Adrenal gland (tissue), 12 donors: ENCODE results near the gene KCTD1. TPM values are rescaled to one million over a fixed set of nuclear protein-coding genes. Genes with fewer than 3 reads are reported as not detected.

Experiments
- DNase-seq, 7 donors: peaks; one replicate each; pipeline ENCODE4 v3.0.0-alpha.2; 2019 to 2020
- H3K27ac ChIP-seq, 5 donors: fragments of 200-600 bp; sonication (generic) in 4 of 5; 1 replicate in 3 of 5; 2 replicates in 2 of 5; pipeline versions ENCODE4 v1.5.1 to v1.8.0; 2016 to 2020; ENCODE audit warnings: mild to moderate bottlenecking in 1 of 5
- H3K27me3 ChIP-seq: fragments of 200-600 bp; 2 replicates; pipeline ENCODE4 v1.8.0; 2021
- H3K36me3 ChIP-seq, 2 donors: fragments of 200-600 bp; replicated peaks in 1 of 2; 1 replicate in 1 of 2; 2 replicates in 1 of 2; pipeline versions ENCODE4 v1.5.1 to v1.8.0; 2018 to 2022
- H3K4me1 ChIP-seq, 2 donors: fragments of 200-600 bp; replicated peaks in 1 of 2; 1 replicate in 1 of 2; 2 replicates in 1 of 2; pipeline versions ENCODE4 v1.5.1 to v1.8.0; 2018 to 2021
- H3K4me3 ChIP-seq, 4 donors: fragments of 200-600 bp; sonication (generic) in 3 of 4; one replicate each; pipeline ENCODE4 v1.5.1; 2016 to 2018
- H3K9me3 ChIP-seq, 3 donors: fragments of 200-600 bp; sonication (generic) in 1 of 3; replicated peaks in 1 of 3; 1 replicate in 2 of 3; 2 replicates in 1 of 3; pipeline versions ENCODE4 v1.5.1 to v1.8.0; 2016 to 2021
- CTCF ChIP-seq, 6 experiments: fragments of 450-650 bp in 4 of 6; fragments of 200-600 bp in 2 of 6; sonication (generic) in 1 of 6; IDR thresholded peaks; 1 replicate in 5 of 6; 2 replicates in 1 of 6; pipeline versions ENCODE4 v1.5.1 to v1.8.0; 2016 to 2021; ENCODE audit warnings: antibody characterized with exemption in 6 of 6, mild to moderate bottlenecking in 2 of 6, moderate library complexity in 1 of 6
- POLR2A ChIP-seq, 2 donors: fragments of 450-650 bp; IDR thresholded peaks; one replicate each; pipeline ENCODE4 v1.6.1; 2017; ENCODE audit warnings: antibody characterized with exemption in 2 of 2, mild to moderate bottlenecking in 2 of 2, moderate library complexity in 1 of 2
- WGBS, 4 donors: extraction: QIAGEN DNeasy Blood & Tissue Kit in 2 of 4; methylation state at CpG; one replicate each; pipeline versions ENCODE4 v1.1.5 to v1.1.7; 2013 to 2017; 5-methylcytosine and 5-hydroxymethylcytosine counted together
- intact Hi-C, 2 donors: fragments of 100-400 bp; cut with DNase I; formaldehyde crosslinking; loops; one replicate each; pipeline versions ENCODE4 v1.14.1 to v1.15.0; 2022 to 2023
- polyA plus RNA-seq, 3 donors: library from polyadenylated mRNA; stranded (reverse); fragments of 200-250 nt in 2 of 3; fragments of 350-450 nt in 1 of 3; fragmentation: Illumina TruSeq in 1 of 3; extraction: RNeasy Lipid Tissue Mini Kit (QIAGEN cat#74804) in 1 of 3; gene quantifications; one replicate each; pipeline ENCODE4 v1.2.3, GENCODE V29; 2013 to 2014
- total RNA-seq, 9 donors: library from RNA; depleted of rRNA in 4 of 9; stranded (reverse); fragments of >200 nt in 4 of 9; fragments of 120-200 nt in 1 of 9; fragmentation: NEBNext Ultra II Directional in 1 of 9; extraction: Animal tissue kit (Norgen Biotek cat#: 25700) in 1 of 9; gene quantifications; one replicate each; pipeline versions ENCODE4 v1.1.0 to v1.2.4, GENCODE V29; 2013 to 2023
- donor health status: healthy with polysubstance abuse.
- donor health status: Bipolar disorder and iron deficiency.
- donor health status: DM: yes; HTN: yes; CAD: no.
- donor health status: DM: no; HTN: no; CAD: no.
- donor health status: DM: no; HTN: no; CAD: no.
- donor health status: DM: yes; HTN: yes; CAD: no.

KCTD1 gene
- total and polyA plus RNA-seq, 12 donors = 9.8 to 44.8 (median 30.8) TPM

GRCh38 chr18:26545335-26546123, 2.8 kb downstream of the KCTD1 start:
- Histone ChIP-seq H3K4me1 (peaks cover 5 to 53% of the 10 kb centered on the region in 2 donors), H3K27me3 (no peaks in the 10 kb centered on the region), H3K27ac (peak overlapping the region in 1 of 5 donors; percentile 37), H3K36me3 (no peaks in the 10 kb centered on the region), H3K4me3 (peak overlapping the region in 1 of 4 donors; percentile 21), H3K9me3 (no peaks in the 10 kb centered on the region)
- 37 to 46% (median 40%) methylated on average over 6 to 7 of the region's 7 CpGs for WGBS, 4 donors
- intact Hi-C loops = loop anchor here in 1 of 2 donors (10.0 kb wide), 1 partner anchor 141 kb away; no protein-coding TSS in a partner anchor
- no peak for DNase-seq
- TF ChIP-seq CTCF (IDR thresholded peaks at IDR 0.05) = no peak
- TF ChIP-seq POLR2A (IDR thresholded peaks at IDR 0.05) = no peak

- H3K36me3 ChIP-seq = no peaks in the 10 kb centered on the region
- WGBS, 4 donors = 66 to 86% (median 79%) methylated on average over 4 of the region's 4 CpGs
- no peaks in the 10 kb centered on the region for H3K9me3 ChIP-seq
- no peaks in the 10 kb centered on the region for H3K27me3 ChIP-seq
- TF ChIP-seq POLR2A (IDR thresholded peaks at IDR 0.05) (no peak), CTCF (IDR thresholded peaks at IDR 0.05) (no peak)
- intact Hi-C loops = loop anchor here in 1 of 2 donors (10.0 kb wide), 1 partner anchor 140 kb away; no protein-coding TSS in a partner anchor
- H3K4me1 ChIP-seq = peaks cover 8 to 64% of the 10 kb centered on the region in 2 donors
- no peak for DNase-seq
- no peak overlapping the region for H3K27ac ChIP-seq
- H3K4me3 ChIP-seq = peak overlapping the region in 1 of 4 donors; percentile 23
Observed at GRCh38 chr18:26544451-26544850, 3.9 kb downstream of the KCTD1 start.

GRCh38 chr18:26543373-26543772, 5.0 kb downstream of the KCTD1 start:
- no peak for TF ChIP-seq POLR2A (IDR thresholded peaks at IDR 0.05)
- TF ChIP-seq CTCF (IDR thresholded peaks at IDR 0.05) = no peak
- 50 to 71% (median 61%) methylated on average over 1 of the region's 1 CpG for WGBS, 4 donors
- no peaks in the 10 kb centered on the region for H3K27me3 ChIP-seq
- no peak for DNase-seq
- no peaks in the 10 kb centered on the region for H3K36me3 ChIP-seq
- H3K4me3 ChIP-seq = no peak overlapping the region
- H3K27ac ChIP-seq = no peak overlapping the region
- peaks cover 8 to 64% of the 10 kb centered on the region in 2 donors for H3K4me1 ChIP-seq
- H3K9me3 ChIP-seq = no peaks in the 10 kb centered on the region
- intact Hi-C loops = loop anchor here in 1 of 2 donors (10.0 kb wide), 1 partner anchor 139 kb away; no protein-coding TSS in a partner anchor

GRCh38 chr18:26540043-26540628, 8.2 kb downstream of the KCTD1 start:
- Histone ChIP-seq H3K9me3 (no peaks in the 10 kb centered on the region), H3K36me3 (no peaks in the 10 kb centered on the region), H3K27ac (peak overlapping the region in 1 of 5 donors; percentile 19), H3K4me1 (peaks cover 8 to 47% of the 10 kb centered on the region in 2 donors), H3K4me3 (no peak overlapping the region), H3K27me3 (no peaks in the 10 kb centered on the region)
- TF ChIP-seq CTCF (IDR thresholded peaks at IDR 0.05) (no peak), POLR2A (IDR thresholded peaks at IDR 0.05) (no peak)
- DNase-seq = no peak
- intact Hi-C loops = loop anchor here in 1 of 2 donors (10.0 kb wide), 1 partner anchor 135 kb away; no protein-coding TSS in a partner anchor
- WGBS, 4 donors = 53 to 62% (median 60%) methylated on average over 6 of the region's 6 CpGs
